NAMALWA (cell line): ENCODE measurements around the gene NPNT.
"Not testable (repeated sequence)": the region's sequence is repeated elsewhere in the genome, so short reads cannot be mapped to it uniquely, and the experiment has no call there.

Source experiments
- DNase-seq: peaks from one replicate; pipeline ENCODE4 v3.0.0-alpha.2; 2015; ENCODE audit warnings: low spot score

Gene NPNT

GRCh38 chr4:105894660-105895582 lies at the start of gene NPNT:
Gene NPNT, plus strand, starts transcription at chr4:105895471. Its CDS starts 182 bp downstream, at chr4:105895653.
- no peak for DNase-seq

- no peak for DNase-seq
Observed at GRCh38 chr4:105845559-105845958, 49.7 kb upstream of the NPNT start.

GRCh38 chr4:105848359-105848758 lies 46.9 kb upstream of the NPNT start:
- not testable (repeated sequence) for DNase-seq

DNA sequence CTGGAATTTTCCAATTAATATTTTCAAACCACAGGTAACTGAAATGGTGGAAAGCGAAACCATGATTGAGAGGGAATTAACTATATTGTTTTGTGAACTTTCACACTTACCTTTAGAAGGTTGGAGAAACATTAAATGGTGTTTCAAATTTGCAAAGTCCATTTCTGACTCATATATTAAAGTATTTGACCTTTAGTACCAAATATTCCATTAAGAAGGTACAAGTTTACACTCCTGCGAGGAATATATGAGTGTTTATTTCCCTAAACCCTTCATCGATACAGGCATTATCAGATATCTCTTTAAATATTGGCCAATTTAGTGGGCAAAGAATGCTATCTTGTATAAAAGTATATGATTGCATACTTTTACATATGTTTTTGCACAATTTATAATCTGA lies 44.1 kb upstream of the NPNT start:
- no peak for DNase-seq

- not testable (repeated sequence) for DNase-seq
Observed at GRCh38 chr4:105852230-105852629, 43.0 kb upstream of the NPNT start.

DNA sequence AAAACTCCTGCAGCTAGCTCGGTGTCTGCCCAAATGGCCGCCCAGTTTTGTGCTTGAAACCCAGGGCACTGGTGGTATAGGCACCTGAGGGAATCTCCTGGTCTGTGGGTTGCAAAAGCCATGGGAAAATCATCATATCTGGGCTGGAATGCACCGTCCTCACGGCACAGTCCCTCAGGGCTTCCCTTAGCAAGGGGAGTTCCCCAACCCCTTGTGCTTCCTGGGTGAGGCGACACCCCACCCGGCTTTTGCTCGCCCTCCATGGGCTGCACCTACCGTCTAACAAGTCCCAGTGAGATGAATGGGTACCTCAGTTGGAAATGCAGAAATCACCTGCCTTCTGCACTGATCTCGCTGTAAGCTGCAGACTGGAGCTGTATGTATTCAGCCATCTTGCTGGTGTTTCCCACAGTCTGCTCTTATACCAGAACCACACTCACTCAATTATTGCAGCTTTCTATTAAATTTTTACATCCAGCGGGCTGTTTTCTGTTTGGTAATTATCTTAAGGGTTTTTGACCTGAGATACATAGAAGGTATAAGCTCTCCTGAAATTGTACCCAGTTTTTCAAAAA lies 36.7 kb upstream of the NPNT start:
- DNase-seq: no peak

DNA sequence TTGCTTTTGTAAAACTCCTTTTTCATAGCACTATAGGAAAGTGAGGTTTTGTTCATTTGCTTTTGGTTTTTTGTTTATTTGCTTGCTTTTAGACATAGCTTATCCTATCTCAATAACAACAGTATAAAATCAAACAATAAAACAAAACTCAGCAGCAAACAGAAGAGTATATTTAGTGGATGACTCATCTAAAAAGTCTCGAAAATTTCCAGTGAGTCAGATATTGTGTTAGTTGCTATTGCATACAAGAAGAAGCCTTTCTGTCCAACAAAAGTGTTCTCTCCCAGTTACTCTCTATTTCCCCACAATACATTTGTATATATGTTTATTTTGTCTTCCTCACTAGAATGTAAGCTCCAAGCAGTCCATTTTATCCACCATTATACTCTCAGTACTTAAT lies 36.0 kb upstream of the NPNT start:
- DNase-seq: no peak

GRCh38 chr4:105870963-105871362 lies 24.3 kb upstream of the NPNT start:
- no peak for DNase-seq

- no peak for DNase-seq
Observed at GRCh38 chr4:105871997-105872396, 23.3 kb upstream of the NPNT start.

- no peak for DNase-seq
Observed at GRCh38 chr4:105875233-105875632, 20.0 kb upstream of the NPNT start.

DNA sequence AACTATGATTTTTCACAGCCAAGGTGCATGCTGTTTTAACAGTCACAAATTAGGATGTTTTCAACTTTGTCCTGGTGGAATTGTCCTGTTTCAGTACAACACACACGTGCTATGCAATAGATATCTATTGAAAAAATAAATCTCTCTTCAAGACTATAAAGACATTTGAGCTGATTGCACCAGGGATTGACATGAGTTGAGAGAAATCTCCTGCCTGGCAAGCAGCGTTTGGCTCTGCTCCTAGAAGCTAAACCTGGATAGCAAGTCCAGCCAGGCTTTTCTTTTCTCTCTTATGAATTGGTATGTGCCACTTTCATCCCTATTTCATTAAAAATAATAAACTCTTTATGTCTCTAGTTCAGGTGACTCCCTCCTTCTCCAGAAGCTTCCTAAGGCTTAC lies 16.6 kb upstream of the NPNT start:
- DNase-seq: no peak

- DNase-seq: no peak
Observed at GRCh38 chr4:105887508-105887907, 7.8 kb upstream of the NPNT start.

DNA sequence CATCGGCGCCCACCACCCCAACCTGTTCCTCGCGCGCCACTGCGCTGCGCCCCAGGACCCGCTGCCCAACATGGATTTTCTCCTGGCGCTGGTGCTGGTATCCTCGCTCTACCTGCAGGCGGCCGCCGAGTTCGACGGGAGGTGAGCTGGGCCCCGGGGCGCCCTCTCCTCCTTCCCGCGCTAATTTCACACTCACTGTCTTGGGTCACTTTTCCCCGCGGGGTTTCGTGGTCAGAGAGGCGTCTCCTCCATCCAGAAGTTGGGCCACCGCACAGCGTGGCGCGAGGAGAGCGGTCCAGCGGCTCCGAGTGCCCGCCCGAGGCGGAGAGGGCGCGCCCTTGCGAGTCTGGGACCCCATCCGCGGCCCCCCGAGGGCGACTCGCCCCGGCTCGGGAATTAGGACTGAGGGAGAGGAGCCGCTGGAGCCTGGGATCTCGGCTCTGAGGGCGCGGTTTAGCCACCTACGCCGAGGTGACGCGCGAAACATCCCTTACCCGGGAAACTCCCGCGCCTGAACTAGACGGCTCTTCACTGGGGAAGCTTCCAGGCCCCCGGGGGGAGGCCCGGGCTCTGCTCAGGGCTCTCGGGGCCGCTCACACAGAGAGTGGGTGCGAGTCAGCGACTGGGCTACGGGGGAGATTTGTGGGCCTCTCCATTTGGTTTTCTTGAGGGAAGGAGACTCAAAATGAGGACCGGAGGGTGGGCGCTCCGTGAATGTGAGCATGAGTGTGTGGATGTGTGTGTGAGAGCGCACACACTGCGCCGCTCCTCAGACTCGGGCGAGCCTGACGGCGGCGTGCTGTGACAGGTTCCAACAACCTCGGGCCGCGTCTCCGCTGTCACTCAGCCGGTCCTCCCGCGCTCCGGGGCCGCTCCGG lies 551 bp downstream of the NPNT start:
- DNase-seq: no peak

DNA sequence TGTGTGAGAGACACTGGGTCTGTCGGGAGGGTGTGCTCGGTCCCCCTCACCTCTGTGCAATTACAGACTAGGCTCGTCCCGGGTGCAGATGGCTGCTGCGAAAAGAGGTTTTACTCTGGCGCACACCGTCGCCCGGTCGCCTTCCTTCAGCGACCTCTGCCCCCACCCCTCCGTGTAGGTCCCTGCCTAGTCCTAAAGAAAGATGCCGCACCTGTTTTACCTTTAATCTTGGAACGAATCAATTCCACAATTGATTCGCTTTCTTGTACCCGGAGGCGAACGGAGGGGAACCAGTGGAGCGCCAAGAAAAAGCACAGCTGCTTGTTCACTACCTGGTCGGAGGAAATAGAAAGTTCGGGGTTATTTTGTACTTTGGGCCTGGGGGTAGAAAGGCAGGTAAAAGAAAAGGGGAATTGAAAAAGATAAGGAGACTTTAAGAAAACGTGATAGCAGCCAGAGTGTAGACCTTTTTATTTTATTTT lies 1.2 kb downstream of the NPNT start:
- DNase-seq: no peak

- DNase-seq: no peak
Observed at GRCh38 chr4:105896984-105897775, 1.9 kb downstream of the NPNT start.

- DNase-seq: no peak
Observed at GRCh38 chr4:105900541-105900940, 5.3 kb downstream of the NPNT start.

- no peak for DNase-seq
Observed at GRCh38 chr4:105902550-105903262, 7.4 kb downstream of the NPNT start.

- no peak for DNase-seq
Observed at GRCh38 chr4:105909787-105910281, 14.6 kb downstream of the NPNT start.

- no peak for DNase-seq
Observed at GRCh38 chr4:105911426-105911825, 16.2 kb downstream of the NPNT start.

- DNase-seq: no peak
Observed at GRCh38 chr4:105912633-105913032, 17.4 kb downstream of the NPNT start.
